Suppressor macrophage (primary cell): Measurements from ENCODE around the gene HECA.
A peak's percentile ranks its signal among the peaks of the same experiment; 100 is the strongest.
"Not testable (repeated sequence)": the region's sequence is repeated elsewhere in the genome, so short reads cannot be mapped to it uniquely, and the experiment has no call there.

Source experiments
- DNase-seq, 4 experiments: peaks; one replicate each; pipeline ENCODE4 v3.0.0-alpha.2; 2020 to 2022

Gene HECA

DNA sequence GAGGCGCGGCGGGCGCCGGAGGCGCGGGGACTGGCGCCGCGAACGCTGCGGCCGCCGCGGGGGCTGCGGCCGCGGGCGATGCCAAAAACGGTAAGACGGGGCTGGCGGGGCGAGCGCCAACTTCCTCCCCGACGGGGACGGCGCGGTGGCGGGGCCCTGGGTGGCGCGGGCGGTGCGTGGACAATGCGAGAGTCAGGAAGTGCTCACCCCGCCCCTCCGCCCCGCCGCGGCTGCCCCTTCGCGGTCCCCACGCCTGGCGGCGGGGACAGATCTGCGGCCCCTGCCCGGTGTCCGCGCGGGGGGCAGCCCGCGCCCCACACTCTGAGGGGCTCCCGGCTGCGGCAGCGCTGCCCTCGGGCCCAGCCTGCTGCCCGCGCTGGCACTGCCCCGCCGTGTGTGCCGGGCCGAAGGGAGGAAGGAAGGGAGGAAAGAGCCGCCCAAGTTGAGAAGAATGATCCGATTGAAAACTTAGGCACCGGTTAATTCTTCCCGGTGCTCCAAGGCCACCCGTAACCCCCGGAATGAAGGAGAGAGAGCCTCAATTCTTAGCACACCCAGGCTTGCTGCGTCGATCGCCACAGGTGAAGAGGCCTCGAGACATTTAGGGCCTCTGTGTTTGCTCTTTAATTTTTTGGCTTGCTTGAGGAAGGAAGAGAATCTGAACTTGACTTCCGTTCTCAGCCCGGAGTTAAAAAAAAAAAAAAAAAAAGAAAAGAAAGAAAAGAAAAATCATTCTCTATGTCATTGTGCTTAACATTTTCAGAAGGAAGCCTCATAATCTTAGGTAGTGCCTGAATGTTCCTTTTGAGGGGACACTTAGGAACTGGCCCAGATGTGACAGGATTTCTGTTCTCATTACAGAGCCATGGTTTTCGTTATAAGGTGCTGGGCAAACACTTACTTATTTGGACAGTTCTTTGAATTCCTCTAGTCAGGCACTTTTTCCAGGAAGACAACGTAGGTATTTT is 982 bp downstream of the HECA start:
- peak; percentile 69 to 90 (median 78) for DNase-seq

DNA sequence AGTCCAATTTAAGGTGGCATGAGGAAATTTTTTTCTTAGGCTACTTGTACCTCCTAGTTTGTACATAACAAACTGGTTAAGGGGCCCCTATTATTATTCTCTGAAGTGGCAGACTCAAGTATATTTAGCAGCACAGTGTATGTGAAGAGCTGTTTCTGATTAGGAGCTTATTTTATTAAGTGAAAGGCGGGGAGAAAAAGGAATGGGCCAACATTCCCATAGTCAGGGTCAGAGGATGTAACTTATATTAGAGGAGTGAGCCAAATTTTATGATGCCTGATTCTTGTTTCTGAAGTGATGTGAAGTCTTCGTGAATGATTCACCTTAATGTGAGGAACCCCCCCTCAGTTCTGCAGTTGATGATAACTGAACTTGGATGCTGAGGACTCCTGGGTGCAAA is 2.8 kb downstream of the HECA start:
- no peak for DNase-seq

DNA sequence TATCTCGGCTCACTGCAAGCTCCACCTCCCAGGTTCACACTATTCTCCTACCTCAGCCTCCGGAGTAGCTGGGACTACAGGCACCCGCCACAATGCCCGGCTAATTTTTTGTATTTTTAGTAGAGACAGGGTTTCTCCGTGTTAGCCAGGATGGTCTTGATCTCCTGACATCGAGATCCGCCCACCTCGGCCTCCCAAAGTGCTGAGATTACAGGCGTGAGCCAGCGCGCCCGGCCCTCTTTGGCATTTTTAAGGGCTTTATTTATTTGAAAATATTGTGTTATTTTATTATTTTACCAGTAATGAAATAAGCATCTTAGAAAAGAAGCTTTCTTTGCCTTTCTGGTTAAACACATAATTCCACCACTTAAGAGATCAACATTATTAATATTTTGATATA is 6.0 kb downstream of the HECA start:
- DNase-seq: not testable (repeated sequence)

DNA sequence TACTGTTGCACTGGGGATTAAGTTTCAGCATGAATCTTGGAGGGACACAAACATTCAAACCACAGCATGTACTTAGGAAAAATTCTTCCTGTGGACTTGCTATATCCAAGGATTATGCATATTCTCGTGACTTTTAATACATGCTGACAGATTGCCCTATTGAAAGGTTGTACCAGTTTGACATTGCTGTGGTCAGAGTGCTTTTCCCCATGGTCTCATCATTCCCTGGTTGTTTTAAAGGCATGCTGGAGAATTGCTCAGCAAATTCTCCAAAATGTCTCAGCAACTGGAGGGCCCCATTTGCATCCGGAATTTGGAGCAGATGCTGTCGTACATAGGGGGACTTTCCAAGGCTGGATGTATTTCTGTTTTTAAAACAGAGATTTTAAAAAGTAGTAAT is 7.4 kb downstream of the HECA start:
- DNase-seq: no peak

DNA sequence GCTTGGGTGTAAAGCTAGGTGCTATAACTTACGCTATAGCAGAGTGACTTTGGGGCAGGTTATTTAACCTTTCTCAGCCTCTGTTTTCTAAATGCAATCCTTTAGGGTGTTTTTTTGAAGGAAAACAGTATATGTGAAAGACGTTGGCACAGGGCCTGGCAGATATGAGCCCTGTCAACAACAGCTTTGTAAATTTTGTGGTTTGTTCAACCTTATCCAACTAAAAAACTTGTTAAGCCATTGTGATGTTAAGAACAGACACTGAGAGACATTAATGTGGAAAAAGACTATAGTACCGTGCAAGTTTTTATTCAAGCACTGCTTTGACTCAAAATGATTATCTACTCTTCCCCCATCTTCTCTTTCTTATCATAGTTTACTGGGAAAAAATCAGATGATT is 8.2 kb downstream of the HECA start:
- no peak for DNase-seq

DNA sequence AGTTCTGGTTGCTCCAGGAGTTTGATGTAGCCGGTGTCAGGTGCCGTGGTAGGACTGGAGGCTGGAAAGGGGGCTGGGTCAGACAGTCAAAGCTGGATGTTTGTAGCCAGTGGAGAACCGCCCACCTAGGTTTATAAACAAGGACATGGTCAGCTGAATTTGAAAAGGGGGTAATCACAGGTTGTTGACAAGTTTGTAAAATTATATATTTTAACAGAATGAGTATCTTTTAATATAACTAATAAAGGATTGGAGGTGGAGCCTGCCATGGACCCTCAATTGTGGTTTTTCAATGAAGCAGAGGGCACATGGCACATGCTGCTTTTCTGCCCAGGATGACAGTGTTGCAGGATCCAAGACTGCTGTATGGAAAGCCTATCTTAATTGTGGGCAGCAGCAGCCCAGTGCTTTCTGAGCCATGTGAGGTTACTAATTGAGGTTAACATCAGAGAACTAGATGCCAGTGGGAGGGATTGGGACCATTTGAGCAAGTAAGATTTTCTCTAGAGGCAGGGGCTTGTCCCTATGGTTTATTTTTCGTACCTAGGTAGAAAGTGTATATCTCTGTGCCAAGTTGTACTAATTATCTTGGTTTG is 9.7 kb downstream of the HECA start:
- peak in 1 of 4 experiments; percentile 26 for DNase-seq

DNA sequence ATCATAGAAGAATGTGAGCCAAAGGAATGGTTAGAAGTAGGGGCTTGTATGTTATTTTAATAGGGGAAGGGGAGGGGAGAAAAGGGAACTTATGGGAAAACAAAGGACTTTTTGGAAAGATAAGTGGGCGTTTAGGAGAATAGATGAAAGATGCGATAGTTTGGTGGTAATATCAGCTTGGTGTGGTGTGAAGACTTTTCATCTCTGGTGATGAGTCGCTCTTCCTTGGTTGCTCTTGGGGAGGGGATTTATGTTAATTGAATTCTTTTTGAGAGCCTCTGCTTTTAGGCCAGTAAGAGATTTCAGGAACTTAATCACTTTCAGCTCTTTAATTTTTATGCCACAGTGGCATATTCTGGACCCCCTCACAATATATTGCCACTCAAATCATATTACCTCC is 10.8 kb downstream of the HECA start:
- no peak for DNase-seq

DNA sequence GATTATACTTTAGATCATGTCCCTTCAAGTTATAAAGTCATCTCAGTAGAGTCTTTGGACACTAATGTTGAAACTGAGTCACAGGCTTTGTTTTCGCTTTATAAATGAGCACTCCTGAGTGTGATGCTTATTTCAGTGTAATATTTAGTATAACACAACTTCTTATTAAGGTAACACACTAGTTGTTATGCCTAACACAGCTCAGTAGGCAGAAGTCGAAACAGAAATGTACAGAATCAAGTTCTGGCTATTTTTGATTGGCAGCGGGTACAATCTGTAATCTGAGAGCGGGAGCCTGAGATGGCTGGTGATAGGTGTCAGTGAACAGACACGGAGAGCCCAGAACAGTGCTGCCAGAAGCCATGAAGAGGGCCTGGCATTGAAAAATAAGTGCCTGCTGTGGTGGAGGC is 11.4 kb downstream of the HECA start:
- DNase-seq: no peak

DNA sequence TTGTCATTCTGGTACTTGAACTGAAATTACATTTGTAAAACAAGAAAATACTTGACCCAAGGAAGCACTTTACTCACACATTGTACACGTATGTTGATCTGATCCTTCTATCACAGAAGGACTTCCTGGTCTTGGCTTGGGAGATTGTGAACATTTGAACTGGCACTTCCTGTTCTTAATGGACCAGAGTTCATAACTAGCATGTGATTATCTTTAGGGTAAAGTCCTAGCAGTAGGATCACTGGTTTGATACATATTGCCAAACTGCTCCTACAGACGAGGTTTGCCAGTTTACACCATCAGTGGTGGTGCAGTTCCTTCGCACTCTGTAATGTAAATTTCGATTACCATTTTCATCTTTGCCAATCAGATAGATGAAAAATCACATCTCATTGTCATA is 12.7 kb downstream of the HECA start:
- peak; percentile 56 to 84 (median 70) for DNase-seq

DNA sequence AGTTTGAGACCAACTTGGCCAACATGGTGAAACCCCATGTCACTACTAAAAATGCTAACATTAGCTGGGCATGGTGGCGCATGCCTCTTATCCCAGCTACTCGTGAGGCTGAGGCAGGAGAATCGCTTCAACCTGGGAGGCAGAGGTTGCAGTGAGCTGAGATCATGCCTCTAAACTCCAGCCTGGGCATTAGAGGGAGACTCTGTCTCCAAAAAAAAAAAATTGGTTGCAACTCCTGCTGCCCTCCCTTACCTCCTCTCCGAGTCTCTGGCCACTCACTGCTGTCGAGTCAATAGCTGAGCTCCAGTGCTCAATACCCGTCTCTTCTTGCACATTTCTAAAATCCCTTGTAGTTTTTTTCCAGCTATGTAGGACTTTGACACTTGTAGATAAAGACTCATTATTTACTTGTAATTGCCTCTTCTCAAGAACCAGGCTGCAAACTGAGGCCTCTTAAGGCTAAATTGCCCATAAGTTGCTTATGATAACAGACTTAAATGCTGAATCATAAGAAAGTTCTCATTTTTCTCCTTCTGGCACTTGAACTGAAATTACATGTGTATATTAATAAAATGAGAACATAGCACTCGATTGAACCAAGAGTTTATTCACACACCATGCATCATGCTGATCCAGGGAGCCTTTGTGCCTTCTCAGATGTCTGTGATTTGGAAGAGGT is 13.8 kb downstream of the HECA start:
- DNase-seq: no peak

DNA sequence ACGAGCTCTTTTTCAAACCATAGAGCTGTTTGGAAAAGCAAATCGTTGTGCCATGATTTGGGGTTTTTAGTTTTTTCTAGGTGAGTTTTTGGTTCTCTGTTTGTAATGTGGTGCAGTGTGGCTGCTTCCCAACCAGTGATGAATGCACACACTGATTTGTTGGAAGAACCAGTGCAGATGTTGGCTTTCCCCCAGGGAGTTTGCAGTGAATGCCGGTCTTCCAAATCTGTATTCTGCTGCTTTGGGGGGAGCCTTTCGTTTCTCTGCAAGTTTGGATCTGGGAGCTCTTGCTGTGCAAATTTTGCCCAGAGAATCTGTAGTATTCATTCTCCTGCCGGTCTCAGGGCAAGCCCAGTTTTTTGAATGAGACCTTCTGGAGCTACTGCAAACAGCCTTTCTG is 14.5 kb downstream of the HECA start:
- no peak for DNase-seq

DNA sequence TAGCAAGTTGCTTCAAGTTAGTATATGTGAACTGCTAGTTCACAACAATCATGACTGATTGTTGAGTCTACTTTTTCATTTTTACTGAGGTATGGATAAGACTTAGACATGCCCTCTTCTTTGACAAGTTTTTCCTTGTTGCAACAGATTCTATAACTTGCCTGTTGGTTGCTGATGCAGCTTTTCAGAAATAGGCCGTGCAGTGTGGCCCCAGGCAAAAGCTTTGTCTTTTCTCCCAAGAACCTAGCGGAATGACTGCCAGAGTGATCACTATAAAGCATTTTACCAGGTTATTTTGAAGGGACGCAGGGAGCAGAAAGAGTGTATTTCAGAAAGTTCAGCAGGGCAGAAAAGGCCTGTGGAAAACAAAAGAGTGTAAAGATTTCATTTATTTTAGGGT is 16.0 kb downstream of the HECA start:
- no peak for DNase-seq

DNA sequence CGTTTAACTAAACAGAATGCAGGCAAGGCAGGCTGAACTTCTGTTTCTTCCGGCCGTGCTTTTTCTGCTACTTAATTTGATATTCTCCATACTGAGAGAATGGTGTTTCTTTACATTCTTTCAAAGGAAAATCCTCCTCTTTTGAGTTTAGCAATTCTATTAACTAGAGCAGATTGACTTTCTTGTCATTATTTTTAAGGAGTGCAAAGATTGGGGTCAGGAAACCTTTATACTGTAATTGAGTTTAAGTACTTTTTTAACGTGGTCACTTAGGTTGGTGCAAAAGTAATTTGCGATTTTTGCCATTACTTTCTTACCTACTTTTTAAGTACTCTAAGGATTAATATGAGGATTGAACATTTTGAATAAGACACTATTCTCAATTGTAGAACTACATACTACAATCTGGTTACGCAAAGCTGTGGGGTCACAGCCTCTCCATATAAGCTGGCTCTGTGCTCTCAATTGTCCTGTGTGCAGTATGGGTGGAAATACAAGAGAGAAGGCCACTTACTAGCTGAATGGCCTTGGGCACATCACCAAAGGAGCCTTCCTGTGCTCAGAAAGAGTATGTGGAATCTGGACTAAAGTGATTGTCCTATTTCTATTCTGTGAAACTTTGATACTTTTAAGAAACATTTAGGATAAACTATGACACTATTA is 16.7 kb downstream of the HECA start:
- no peak for DNase-seq

DNA sequence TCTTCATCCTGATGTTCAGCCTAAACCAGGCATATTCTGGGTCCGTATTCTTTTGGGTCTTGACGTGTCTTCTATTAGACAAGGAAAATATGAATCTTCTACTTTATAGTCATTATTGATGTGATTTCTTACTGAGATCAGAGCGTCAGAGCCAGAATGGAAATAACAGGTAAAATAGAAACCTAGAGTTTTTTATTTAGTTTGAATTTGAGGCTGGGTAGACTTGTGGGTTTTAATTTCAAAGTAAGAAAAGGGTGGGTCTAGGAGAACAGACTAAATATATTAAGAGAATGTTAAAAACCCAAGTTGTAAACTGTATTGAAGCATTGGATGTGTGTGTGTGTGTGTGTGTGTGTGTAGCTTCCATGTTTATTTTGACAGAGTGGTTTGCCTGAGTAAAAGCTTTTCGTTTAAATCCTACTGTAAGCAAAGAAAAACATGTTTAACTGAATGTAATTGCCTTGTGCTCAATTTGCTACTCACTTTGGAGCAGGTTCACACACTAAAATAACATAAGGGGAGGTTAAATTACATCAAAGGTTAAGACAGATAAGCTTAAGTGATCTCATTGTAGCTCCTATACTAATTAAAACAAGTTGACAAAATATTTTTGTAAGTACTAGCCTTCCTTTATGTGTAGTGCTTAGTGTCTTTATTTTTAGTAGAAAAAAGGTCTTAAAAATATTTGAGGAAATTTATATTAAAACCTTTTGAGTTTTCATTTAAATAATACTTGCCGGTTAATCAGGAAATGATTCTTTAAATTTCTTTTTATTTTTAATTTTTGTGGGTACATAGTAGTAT is 17.4 kb downstream of the HECA start:
- DNase-seq: no peak

DNA sequence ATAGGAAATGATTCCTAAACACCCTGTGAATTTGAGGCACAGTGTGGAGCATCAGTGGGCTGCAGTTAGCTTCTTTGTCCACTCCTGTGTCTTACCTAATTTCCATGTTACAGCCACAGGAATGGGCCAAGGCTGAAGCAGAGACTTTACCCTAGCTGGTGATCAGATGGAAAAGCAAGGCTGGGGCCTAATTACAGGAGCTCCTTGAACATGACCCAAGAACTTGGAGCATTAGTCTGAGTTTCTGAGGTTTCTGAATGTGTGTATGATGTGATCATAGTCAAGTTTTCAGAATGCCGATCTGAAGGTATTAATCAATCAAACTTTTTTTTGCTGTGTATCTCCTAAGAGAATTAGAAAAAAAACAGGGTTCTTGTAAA is 18.0 kb downstream of the HECA start:
- no peak for DNase-seq

DNA sequence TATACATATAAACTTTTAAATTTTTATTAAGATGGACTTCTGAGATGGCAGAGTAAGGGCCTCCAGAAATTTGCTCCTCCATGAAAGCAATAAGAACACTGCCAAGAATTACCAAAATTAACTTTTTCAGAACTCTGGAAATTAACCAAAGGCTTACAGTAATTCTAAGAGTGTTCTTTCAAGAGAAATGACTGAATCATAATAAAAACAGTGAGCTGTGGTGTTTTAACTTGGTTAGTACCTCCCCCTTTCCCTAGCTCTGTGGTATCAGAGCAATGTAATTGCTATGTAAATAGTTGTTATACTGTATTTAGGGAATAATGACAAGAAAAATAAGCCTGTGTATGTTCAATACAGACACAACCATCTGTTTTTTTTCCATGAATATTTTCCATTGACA is 19.0 kb downstream of the HECA start:
- no peak for DNase-seq

DNA sequence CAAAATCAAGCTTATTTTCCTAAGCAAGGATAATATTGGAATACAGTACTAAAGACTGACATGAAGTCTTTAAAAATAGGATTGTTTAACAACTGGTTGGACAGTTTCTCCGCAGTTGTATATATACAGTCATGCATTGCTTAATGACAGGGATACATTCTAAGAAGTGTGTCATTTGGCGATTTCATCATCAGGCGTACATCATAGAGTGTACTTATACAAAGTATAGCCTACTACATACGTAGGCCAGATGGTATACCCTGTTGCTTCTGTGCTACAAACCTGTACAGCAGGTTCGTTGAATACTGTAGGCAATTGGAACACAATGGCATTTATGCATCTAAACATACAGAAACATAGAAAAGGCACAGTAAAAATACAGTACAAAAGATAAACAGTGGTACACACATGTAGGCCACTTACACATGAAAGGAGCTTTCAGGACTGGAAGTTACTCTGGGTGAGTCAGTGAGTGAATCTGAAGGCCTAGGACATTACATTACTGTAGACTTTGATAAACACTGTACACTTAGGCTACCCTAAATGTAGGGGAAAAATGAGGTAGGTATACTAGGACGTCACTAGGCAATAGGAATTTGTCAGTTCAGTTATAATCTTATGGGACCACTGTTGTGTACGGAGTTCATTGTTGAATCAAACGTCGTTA is 20.1 kb downstream of the HECA start:
- DNase-seq: peak in 3 of 4 experiments; percentile 19 to 54 (median 53)

DNA sequence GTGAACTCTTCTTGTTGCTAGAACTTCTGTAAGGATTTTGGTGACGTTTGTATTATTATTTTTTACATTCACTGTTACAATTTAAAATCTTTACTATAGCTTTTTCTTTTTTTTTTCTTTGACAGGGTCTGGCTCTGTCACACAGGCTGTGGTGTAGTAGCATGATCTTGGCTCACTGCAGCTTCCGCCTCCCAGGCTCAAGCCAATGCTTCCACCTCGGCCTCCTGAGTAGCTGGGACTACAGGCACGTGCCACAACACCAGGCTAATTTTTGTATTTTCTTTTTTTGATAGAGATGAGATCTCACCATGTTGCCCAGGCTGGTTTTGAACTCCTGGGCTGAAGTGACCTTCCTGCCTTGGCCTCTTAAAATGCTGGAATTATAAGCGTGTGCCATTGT is 21.2 kb downstream of the HECA start:
- DNase-seq: no peak

DNA sequence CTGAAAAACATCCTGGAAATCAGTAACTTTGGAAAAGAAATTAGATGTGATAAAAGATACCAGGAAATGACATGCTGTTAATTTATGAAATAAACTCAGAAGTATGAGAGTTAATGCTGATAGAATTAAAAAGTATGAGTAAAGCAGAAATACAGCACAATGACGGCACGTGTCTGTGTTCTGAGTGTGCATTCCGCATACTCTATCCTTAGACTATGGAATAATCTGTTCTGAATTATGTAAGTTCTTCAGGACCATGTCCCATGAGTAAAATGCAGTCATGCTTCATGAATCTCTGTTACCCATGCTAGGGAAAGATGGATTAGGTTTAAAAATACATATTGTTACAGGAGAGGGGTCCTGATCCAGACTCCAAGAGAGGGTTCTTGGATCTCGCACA is 21.7 kb downstream of the HECA start:
- no peak for DNase-seq

DNA sequence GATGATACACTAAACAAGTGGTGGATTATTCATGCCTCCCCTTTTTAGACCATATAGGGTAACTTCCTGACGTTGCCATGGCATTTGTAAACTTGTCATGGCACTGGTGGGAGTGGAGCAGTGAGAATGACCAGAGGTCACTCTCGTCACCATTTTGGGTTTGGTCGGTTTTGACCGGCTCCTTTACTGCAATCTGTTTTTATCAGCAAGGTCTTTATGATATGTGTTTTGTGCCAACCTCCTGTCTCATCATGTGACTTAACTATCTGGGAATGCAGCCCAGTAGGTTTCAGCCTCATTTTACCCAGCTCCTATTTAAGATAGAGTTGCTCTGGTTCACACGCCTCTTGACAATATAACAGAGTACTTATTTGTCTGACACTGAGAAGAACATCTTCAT is 22.2 kb downstream of the HECA start:
- not testable (repeated sequence) for DNase-seq

DNA sequence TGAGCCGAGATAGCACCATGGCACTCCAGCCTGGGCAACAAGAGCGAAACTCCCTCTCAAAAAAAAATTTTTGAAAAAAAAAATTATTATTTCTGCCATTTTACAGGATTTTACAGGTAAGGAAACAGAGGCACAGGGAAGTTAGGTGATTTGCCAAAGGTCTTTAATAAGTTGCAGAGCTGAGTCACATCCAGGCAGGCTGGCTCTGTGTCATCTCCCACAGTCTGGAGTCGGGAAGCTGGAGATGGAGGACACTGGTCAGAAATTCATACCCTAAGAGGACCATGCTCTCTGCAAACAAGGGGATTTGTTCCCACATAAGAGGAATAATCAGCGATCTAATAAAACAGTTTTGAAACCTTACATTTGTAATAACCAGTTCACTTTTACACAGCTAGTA is 24.1 kb downstream of the HECA start:
- no peak for DNase-seq

DNA sequence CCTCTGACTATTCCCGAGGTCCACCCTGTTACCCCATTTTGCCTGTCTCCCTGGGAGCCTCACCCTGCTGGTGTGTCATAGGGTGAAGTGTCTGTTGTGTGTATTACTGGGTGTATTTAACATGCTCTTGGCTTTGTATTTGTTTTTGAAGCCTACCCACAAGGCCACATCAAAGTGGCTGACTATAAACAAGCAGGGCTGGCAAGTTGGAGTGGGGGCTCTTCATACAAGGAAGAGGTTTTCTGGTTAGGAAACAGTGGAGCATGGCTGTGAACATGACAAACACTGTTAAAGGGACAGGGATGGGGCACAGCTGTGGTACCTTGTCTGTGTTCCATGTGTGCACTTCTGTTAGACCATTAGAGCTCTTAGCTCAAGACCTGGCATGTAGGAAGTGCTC is 26.3 kb downstream of the HECA start:
- DNase-seq: no peak
